Spinal cord (tissue), 10 donors: ENCODE measurements around the gene RANBP10. TPM values are rescaled to one million over a fixed set of nuclear protein-coding genes. Genes with fewer than 3 reads are reported as not detected.
A peak's percentile ranks its signal among the peaks of the same experiment; 100 is the strongest.

Experiments used
- DNase-seq, 6 donors: peaks; one replicate each; pipeline versions ENCODE4 v3.0.0 to v3.0.0-alpha.2; 2013 to 2015; ENCODE audit warnings: low spot score in 6 of 6, low read depth in 4 of 6
- H3K27ac ChIP-seq: one replicate; pipeline ENCODE4 v1.5.1; 2013; ENCODE audit warnings: low read depth, low read length, control low read depth
- H3K27me3 ChIP-seq: one replicate; pipeline ENCODE4 v1.6.1; 2013; ENCODE audit warnings: low read length; ENCODE audit not compliant: control insufficient read depth, insufficient read depth
- H3K36me3 ChIP-seq: one replicate; pipeline ENCODE4 v1.6.1; 2013; ENCODE audit warnings: low read length; ENCODE audit not compliant: control insufficient read depth, insufficient read depth
- H3K4me1 ChIP-seq: one replicate; pipeline ENCODE4 v1.6.1; 2013; ENCODE audit warnings: low read length; ENCODE audit not compliant: control insufficient read depth, insufficient read depth
- H3K4me3 ChIP-seq: one replicate; pipeline ENCODE4 v1.5.1; 2013; ENCODE audit warnings: low read depth, low read length, control low read depth
- H3K9me3 ChIP-seq: one replicate; pipeline ENCODE4 v1.6.1; 2013; ENCODE audit warnings: low read length; ENCODE audit not compliant: control insufficient read depth, insufficient read depth
- WGBS: methylation state at CpG from one replicate; pipeline ENCODE4 v1.1.5; 2013; ENCODE audit warnings: missing lambda C conversion rate; ENCODE audit not compliant: insufficient coverage; 5-methylcytosine and 5-hydroxymethylcytosine counted together
- long read RNA-seq, 4 donors: transcript quantifications; one replicate each; lab custom pipeline, GENCODE V29; 2026
- polyA plus RNA-seq, 2 donors: library from polyadenylated mRNA; unstranded; fragments of 120-200 nt; gene quantifications; one replicate each; pipeline ENCODE4 v1.2.1, GENCODE V29; 2013; ENCODE audit not compliant: insufficient read length in 2 of 2
- total RNA-seq, 2 donors: library from RNA; depleted of rRNA in 1 of 2; stranded (reverse); fragments of 120-200 nt in 1 of 2; fragments of >200 nt in 1 of 2; gene quantifications; one replicate each; pipeline versions ENCODE4 v1.2.3 to v1.2.4, GENCODE V29; 2013 to 2014
- donor health status: healthy.

The RANBP10 gene
- 1 to 10 TPM; 6.7 to 8.2 TPM for total RNA-seq
- polyA plus RNA-seq, result 10 to 100 TPM; 15.9 to 25.6 TPM
- long read RNA-seq, donor 1, partial matches to known transcripts, result 0 of 2 reads
- long read RNA-seq, donor 1, other reads (novel, unspliced or antisense), result 0 of 2 reads
- long read RNA-seq, donor 2, result 0 reads
- long read RNA-seq, donor 3, result 0 reads
- long read RNA-seq, donor 4, result 0 reads

GRCh38 chr16:67806428-67807147, at the start of gene RANBP10, which contains the start of gene TSNAXIP1:
Gene RANBP10, minus strand, starts transcription at chr16:67806560. Its CDS starts 24 bp downstream, at chr16:67806536.
Gene TSNAXIP1, plus strand, starts transcription at chr16:67806889. Its CDS starts 261 bp downstream, at chr16:67807150.
- Histone ChIP-seq H3K27me3 (no peaks in the 10 kb centered on the region), H3K36me3 (peaks cover 20% of the 10 kb centered on the region), H3K4me1 (peaks cover 17% of the 10 kb centered on the region), H3K9me3 (no peaks in the 10 kb centered on the region), H3K27ac (peak within 1 kb of the TSS; percentile 81), H3K4me3 (peak within 1 kb of the TSS; percentile 98)
- 0% methylated on average over 40 of the region's 54 CpGs for WGBS
- DNase-seq, result peak; percentile 90 to 100 (median 98)

DNA sequence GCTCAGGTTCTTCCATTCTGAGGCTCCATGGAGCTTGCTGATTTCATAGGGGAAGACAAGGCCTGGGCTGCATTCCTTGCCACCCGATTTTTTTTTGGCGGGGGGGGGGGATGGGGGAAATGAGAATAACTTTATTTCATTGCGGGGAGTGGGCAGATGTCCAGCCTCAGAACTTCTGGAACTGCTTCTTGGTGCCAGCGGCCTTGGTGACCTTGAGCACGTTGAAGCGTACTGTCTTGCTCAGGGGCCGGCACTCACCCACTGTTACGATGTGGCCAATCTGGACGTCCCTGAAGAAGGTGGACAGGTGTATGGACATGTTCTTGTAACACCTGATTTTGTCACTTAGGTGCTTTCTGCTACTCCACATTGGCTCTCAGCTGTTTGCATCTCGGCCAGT, 49.4 kb upstream of the RANBP10 start:
- DNase-seq, result no peak
- Histone ChIP-seq H3K4me3 (no peak overlapping the region), H3K9me3 (no peaks in the 10 kb centered on the region), H3K36me3 (peaks cover 17% of the 10 kb centered on the region), H3K27ac (no peak overlapping the region), H3K4me1 (peaks cover 13% of the 10 kb centered on the region), H3K27me3 (no peaks in the 10 kb centered on the region)
- 90% methylated on average over 6 of the region's 10 CpGs for WGBS

GRCh38 chr16:67853670-67854069, 47.3 kb upstream of the RANBP10 start:
- no peak for DNase-seq
- WGBS, result 100% methylated on average over 3 of the region's 3 CpGs
- Histone ChIP-seq H3K36me3 (peaks cover 24% of the 10 kb centered on the region), H3K9me3 (no peaks in the 10 kb centered on the region), H3K4me1 (peaks cover 13% of the 10 kb centered on the region), H3K27me3 (no peaks in the 10 kb centered on the region), H3K27ac (no peak overlapping the region), H3K4me3 (no peak overlapping the region)

DNA sequence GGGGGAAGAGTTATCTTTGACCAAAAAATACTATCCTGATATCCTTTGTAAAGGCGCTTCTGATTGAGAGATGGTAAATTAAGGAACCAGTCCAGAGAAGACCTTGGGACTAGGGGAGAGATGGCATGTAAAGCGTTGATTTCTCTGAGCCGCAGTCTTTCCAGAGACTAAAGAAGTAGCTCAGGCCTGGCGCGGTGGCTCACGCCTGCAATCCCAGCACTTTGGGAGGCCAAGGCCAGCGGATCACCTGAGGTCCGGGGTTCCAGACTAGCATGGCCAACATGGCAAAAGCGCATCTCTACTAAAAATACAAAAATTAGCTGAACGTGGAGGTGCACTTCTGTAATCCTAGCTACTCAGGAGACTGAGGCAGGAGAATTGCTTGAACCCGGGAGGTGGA, 41.8 kb upstream of the RANBP10 start:
- no peak for DNase-seq
- peaks cover 42% of the 10 kb centered on the region for H3K4me1 ChIP-seq
- WGBS, result 95% methylated on average over 5 of the region's 11 CpGs
- no peaks in the 10 kb centered on the region for H3K9me3 ChIP-seq
- H3K27ac ChIP-seq, result no peak overlapping the region
- peaks cover 13% of the 10 kb centered on the region for H3K36me3 ChIP-seq
- H3K4me3 ChIP-seq, result peak overlapping the region; percentile 74
- H3K27me3 ChIP-seq, result no peaks in the 10 kb centered on the region

DNA sequence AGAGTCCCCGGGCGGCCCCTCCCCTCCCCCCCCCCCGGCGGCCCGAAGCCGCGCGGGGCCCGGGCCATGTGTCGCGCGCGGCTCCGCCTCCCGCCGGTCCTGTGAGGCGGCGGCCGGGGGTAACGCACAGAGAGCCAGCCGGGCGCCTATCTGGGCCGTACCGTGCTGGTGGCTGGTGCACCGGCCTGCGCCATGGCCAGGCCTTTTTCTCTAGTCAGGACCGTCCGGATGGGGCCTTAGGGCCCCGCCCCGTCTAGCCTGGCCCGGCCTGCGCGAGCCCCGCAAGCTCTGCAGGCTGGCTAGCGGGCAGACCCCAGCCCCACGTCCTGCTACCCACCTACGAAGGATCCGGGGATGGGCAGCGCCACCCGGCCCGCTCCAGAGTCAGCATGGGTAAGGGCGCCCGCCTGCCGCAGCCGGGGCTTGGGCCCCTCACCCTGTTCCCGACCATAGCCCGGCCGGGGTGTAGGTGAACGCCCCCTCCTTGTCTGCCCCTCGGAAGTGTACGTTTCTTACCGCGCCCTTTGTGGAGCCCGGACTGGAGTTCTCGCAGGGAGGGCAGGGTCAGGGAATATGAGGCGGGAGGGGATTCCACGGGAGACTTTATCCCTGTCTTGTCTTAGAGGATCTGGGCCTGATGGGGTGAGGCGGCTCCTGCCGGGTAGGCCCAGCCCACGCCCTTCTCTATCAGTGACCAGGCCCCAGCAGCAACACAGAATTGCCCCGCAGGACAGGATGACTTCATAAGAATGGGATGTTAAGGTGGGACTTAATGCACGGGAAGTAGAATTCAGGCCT, 40.9 kb upstream of the RANBP10 start, which contains the start of gene CENPT:
Gene CENPT, minus strand, starts transcription at position 630 of the 798 bp plus-strand sequence. CDS start 13,834 bp downstream, outside the sequence.
- Histone ChIP-seq H3K27ac (peak within 1 kb of the TSS; percentile 95), H3K9me3 (no peaks in the 10 kb centered on the region), H3K27me3 (no peaks in the 10 kb centered on the region), H3K36me3 (peaks cover 13% of the 10 kb centered on the region), H3K4me3 (peak within 1 kb of the TSS; percentile 74), H3K4me1 (peaks cover 47% of the 10 kb centered on the region)
- under 1% methylated on average over 47 of the region's 62 CpGs for WGBS
- peak in 2 of 6 donors; percentile 3 to 31 for DNase-seq

DNA sequence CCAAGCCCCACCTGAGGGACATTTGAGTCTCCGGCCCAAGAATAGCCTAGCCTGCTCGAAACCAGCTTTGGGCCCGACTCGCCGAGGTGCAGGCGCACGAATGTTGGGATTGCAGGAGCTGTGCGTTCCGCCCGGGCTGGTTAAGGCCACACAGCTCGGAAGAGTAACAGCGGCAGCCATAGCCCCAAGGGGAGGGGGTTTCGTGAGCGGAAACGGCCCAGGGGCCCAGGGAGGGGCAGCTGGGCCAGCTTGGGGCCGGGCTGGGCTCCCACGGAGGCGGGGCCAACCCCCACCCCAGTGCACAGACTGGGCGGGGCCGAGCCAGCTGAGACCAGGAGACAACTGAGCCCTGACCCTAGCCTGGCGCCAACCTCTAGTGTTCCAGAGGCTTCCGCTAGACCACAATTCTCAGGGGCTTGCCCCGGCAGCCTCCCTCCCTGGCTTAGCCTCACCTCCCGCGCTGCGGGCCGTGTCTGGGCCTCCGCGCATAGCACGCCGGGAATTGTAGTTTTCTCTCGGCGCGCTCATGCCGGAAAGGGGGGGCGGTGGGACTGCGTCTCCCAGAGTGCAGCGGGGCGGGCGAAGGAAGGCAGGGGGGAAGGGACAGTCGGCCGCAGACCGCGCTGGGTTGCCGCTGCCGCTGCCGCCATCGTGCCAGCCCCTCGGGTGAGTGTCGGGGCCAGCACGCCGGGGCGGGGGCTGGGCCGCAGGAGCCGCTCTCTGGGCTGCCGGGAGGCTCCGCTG, 40.1 kb upstream of the RANBP10 start, which contains the start of gene NUTF2:
Gene NUTF2, plus strand, starts transcription at position 614 of the 744 bp plus-strand sequence. CDS start 18,198 bp downstream, outside the sequence.
- H3K9me3 ChIP-seq, result no peaks in the 10 kb centered on the region
- H3K27me3 ChIP-seq, result no peaks in the 10 kb centered on the region
- H3K4me3 ChIP-seq, result peak within 1 kb of the TSS; percentile 74
- H3K4me1 ChIP-seq, result peaks cover 50% of the 10 kb centered on the region
- WGBS, result under 1% methylated on average over 57 of the region's 57 CpGs
- H3K27ac ChIP-seq, result peak within 1 kb of the TSS; percentile 95
- H3K36me3 ChIP-seq, result peaks cover 13% of the 10 kb centered on the region
- peak; percentile 90 to 99 (median 94) for DNase-seq

- Histone ChIP-seq H3K27ac (peak overlapping the region; percentile 95), H3K27me3 (no peaks in the 10 kb centered on the region), H3K9me3 (no peaks in the 10 kb centered on the region), H3K4me3 (peak overlapping the region; percentile 74), H3K4me1 (peaks cover 54% of the 10 kb centered on the region), H3K36me3 (peaks cover 13% of the 10 kb centered on the region)
- DNase-seq, result no peak
- WGBS, result no CpG with 5 or more reads among the region's 2 CpGs
Measured at GRCh38 chr16:67846063-67846319, 39.6 kb upstream of the RANBP10 start.

DNA sequence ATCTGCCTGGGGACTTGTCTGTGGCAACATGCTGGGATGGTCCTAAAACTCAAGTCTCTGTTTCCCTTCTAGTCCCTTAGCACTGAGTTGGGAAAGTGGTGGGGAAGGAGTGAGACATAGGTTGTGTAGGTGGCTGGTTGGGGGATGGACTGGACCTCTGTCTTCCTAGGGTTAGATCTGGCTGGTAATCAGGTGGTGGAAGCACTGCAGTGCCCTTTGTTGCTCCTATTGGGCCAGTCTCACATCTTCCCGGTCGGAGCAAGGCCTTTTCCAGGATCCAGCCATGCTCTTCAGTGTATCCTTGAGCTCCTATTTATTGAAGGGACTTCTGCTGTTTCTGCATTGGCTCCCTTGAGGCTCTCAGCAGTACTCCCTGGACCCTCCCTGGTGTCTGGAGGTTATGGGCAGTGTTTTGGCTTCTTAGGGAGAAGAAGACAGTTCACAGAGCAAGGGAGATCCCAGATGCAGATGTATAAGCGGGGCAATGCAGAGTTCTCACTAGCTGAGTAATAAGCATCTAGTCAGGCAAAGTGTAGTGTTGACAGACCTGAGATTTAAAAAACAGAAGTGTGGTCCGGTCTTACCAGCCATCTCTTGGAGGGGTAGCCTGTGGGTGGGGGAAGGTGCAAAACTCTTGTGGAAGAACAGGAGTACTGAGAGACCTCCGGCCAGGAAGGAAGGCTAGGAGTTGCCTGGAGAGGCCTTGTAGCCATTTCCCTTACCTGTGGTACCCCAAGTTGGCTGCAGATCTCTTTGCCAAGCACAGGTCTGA, 39.1 kb upstream of the RANBP10 start:
- Histone ChIP-seq H3K4me3 (peak overlapping the region; percentile 74), H3K27me3 (no peaks in the 10 kb centered on the region), H3K27ac (peak overlapping the region; percentile 95), H3K36me3 (peaks cover 13% of the 10 kb centered on the region), H3K4me1 (peaks cover 54% of the 10 kb centered on the region), H3K9me3 (no peaks in the 10 kb centered on the region)
- WGBS, result 67% methylated on average over 5 of the region's 5 CpGs
- no peak for DNase-seq
